ENCODE results near the gene KIF20B. TPM values are rescaled to one million over a fixed set of nuclear protein-coding genes. Genes with fewer than 3 reads are reported as not detected.

KIF20B gene
- total and polyA plus RNA-seq, 2 of the 13 experiments (the other 11 are each of a cell fraction or from before 2014, with no cell fraction given): 3.5 to 38.6 TPM

DNA sequence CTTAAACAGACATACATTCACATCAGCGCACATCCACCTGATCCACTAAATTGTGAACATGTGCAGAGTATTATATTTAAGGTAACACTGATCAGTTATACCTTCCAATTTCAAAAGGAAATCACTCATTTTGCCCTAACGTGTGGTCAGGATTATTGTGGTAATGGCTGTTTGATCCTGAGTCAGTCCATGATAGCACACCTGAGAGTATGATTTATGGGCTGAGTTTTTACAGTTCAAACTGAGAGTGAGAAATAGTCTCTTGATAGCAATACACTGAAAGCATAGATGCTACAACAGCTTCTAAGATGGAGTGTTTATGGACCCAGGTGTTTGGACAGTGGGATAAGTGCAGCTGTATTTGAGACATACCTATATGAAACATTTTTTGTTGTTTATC is 96.7 kb downstream of the KIF20B start:
- POLR2A ChIA-PET: no interaction called here
- WGBS (ENCODE audit: low lambda C conversion rate): 92% methylated on average over 2 of the region's 2 CpGs
- intact Hi-C loops (cut with micrococcal nuclease; ENCODE audit: unreplicated experiment): loop anchor here (10.0 kb wide), 1 partner anchor 147 kb away; no protein-coding TSS in a partner anchor

More for the DNA sequence above, 96.7 kb downstream of the KIF20B start:
- ATAC-seq (no peak), FAIRE-seq (no peak), DNase-seq (ENCODE audit: low spot score) (no peak)
- no peak overlapping the region for H3K4me2 ChIP-seq (ENCODE audit: low read depth, low read length)
- H2AFZ ChIP-seq (ENCODE audit: low read length): no peak overlapping the region
- no peak overlapping the region for H3K4me3 ChIP-seq (replicated peaks in 1 of 3; ENCODE audit: insufficient read depth in 1 of 3, low read depth in 2 of 3, low read length in 3 of 3)
- H4K20me1 ChIP-seq (ENCODE audit: insufficient read depth, low read length): no peaks in the 10 kb centered on the region
- no peak overlapping the region for H3K9ac ChIP-seq (ENCODE audit: insufficient read depth, low read depth, low read length)
- peaks cover 29% of the 10 kb centered on the region for H3K4me1 ChIP-seq (ENCODE audit: insufficient read depth, low read length)
- no peaks in the 10 kb centered on the region for H3K27me3 ChIP-seq (ENCODE audit: control insufficient read depth in 1 of 2, insufficient read depth in 2 of 2, low read length in 2 of 2)
- H3K79me2 ChIP-seq (ENCODE audit: insufficient read depth, low read length): no peaks in the 10 kb centered on the region
- no peaks in the 10 kb centered on the region for H3K36me3 ChIP-seq (replicated peaks in 1 of 2; ENCODE audit: control insufficient read depth in 1 of 2, insufficient read depth in 2 of 2, low read length in 2 of 2)
- no peak overlapping the region for H3K27ac ChIP-seq (ENCODE audit: extremely low read length, insufficient read depth, low read length)
- BruUV-seq (replicated peaks): no TSS peak
- no peaks in the 10 kb centered on the region for H3K9me3 ChIP-seq (ENCODE audit: low read length)
- no peak for TF ChIP-seq KLF11 (CRISPR knock-in tag; IDR thresholded peaks at IDR 0.05)
- TF ChIP-seq, protein P1, sequence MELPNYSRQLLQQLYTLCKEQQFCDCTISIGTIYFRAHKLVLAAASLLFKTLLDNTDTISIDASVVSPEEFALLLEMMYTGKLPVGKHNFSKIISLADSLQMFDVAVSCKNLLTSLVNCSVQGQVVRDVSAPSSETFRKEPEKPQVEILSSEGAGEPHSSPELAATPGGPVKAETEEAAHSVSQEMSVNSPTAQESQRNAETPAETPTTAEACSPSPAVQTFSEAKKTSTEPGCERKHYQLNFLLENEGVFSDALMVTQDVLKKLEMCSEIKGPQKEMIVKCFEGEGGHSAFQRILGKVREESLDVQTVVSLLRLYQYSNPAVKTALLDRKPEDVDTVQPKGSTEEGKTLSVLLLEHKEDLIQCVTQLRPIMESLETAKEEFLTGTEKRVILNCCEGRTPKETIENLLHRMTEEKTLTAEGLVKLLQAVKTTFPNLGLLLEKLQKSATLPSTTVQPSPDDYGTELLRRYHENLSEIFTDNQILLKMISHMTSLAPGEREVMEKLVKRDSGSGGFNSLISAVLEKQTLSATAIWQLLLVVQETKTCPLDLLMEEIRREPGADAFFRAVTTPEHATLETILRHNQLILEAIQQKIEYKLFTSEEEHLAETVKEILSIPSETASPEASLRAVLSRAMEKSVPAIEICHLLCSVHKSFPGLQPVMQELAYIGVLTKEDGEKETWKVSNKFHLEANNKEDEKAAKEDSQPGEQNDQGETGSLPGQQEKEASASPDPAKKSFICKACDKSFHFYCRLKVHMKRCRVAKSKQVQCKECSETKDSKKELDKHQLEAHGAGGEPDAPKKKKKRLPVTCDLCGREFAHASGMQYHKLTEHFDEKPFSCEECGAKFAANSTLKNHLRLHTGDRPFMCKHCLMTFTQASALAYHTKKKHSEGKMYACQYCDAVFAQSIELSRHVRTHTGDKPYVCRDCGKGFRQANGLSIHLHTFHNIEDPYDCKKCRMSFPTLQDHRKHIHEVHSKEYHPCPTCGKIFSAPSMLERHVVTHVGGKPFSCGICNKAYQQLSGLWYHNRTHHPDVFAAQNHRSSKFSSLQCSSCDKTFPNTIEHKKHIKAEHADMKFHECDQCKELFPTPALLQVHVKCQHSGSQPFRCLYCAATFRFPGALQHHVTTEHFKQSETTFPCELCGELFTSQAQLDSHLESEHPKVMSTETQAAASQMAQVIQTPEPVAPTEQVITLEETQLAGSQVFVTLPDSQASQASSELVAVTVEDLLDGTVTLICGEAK (IDR thresholded peaks at IDR 0.05): no peak
- TF ChIP-seq, protein P1 (CRISPR knock-in tag; IDR thresholded peaks at IDR 0.05): no peak
- in situ Hi-C loops (cut with HindIII; ENCODE audit: extremely low pct_ligation_motif_present, low pct_unique_long_range_greater_than_20kb): loop anchor here (10.0 to 25.0 kb wide), 4 partner anchors 147 to 1067 kb away; no protein-coding TSS in a partner anchor
- CTCF ChIA-PET (ENCODE audit: low intra/inter-chr PET ratio, low total read pairs): no interaction called here
